HG03139 (cell line): ENCODE results near the gene IFIT1.
A peak's percentile ranks its signal among the peaks of the same experiment; 100 is the strongest.
"Not testable (repeated sequence)": the region's sequence is repeated elsewhere in the genome, so short reads cannot be mapped to it uniquely, and the experiment has no call there.

Experiments used
- ATAC-seq: cut with Tn5 transposase; IDR thresholded peaks from one replicate; pipeline ENCODE4 v1.9.1; 2021; ENCODE audit not compliant: unreplicated experiment

IFIT1 gene

DNA sequence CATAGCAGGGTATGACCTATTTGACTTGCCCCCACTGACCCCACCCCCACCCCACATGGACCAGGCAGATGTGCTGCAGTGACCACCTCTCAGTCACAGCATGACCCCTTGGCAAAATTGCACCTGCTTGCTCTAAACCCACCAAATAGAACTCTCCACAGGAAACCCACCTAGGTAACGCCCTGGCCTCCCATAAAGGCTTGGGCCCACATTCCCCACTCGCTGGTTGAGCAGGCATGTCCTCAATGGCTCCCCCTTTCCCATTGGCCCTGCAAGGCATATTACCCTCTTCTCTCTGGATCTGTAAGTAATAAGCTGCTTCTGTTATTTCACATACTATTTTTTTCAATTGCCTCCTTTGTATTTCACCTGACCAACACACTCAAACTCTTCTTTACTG is 2.7 kb downstream of the IFIT1 start:
- no peak for ATAC-seq

DNA sequence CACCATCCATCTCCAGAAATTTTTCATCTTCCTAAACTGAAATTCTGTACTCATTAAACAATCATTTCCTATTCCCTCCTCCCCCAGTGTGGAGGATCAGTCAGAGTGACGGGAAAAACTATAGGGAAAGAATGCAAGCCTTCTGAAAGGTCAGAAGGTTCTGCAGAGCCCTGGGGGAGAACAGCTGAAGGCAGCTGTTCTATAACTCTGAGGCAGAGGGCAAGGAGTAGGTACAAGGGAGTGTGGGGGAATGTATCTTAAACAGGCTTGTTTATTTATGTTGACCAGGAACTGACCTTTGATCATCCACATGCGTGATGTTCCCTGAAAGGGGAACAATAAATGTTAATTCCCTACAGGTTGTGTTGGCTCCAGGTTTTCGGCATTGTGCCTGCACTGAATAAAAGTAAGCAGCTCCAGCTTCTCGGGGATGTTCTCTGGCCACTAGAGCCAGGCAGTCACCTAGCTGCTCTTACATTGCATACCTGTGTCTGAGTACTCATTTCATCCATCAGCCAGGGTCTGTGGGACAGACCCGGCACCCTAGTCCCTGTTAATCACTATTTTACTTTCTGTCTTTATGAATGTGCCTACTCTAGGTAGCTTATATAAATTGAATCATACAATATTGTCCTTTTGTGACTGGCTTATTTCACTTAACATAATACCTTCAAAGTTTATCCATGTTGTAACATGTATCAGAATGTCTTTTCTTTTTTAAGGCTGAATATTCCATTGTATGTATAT is 5.8 kb downstream of the IFIT1 start:
- ATAC-seq = no peak

DNA sequence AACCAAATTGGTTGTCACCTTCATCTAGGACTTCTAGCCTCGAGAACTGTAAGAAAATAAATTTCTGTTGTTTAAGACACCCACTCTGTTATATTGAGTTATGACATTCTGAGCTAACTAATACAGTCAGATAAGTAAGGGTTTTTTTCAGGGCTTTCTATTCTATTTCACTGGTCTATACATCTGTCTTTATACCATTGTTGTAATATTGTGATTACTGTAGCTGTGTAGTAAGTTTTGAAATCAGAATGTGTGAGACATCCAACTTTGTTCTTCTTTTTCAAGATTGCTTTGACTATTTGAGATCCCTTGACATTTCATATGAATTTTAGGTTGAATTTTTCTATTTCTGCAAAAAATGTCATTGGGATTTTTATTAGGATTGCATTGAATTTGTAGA is 7.5 kb downstream of the IFIT1 start:
- no peak for ATAC-seq

DNA sequence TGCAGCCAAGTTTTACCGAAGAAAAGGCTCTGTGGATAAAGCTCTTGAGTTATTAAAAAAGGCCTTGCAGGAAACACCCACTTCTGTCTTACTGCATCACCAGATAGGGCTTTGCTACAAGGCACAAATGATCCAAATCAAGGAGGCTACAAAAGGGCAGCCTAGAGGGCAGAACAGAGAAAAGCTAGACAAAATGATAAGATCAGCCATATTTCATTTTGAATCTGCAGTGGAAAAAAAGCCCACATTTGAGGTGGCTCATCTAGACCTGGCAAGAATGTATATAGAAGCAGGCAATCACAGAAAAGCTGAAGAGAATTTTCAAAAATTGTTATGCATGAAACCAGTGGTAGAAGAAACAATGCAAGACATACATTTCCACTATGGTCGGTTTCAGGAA is 10.6 kb downstream of the IFIT1 start:
- ATAC-seq = no peak

DNA sequence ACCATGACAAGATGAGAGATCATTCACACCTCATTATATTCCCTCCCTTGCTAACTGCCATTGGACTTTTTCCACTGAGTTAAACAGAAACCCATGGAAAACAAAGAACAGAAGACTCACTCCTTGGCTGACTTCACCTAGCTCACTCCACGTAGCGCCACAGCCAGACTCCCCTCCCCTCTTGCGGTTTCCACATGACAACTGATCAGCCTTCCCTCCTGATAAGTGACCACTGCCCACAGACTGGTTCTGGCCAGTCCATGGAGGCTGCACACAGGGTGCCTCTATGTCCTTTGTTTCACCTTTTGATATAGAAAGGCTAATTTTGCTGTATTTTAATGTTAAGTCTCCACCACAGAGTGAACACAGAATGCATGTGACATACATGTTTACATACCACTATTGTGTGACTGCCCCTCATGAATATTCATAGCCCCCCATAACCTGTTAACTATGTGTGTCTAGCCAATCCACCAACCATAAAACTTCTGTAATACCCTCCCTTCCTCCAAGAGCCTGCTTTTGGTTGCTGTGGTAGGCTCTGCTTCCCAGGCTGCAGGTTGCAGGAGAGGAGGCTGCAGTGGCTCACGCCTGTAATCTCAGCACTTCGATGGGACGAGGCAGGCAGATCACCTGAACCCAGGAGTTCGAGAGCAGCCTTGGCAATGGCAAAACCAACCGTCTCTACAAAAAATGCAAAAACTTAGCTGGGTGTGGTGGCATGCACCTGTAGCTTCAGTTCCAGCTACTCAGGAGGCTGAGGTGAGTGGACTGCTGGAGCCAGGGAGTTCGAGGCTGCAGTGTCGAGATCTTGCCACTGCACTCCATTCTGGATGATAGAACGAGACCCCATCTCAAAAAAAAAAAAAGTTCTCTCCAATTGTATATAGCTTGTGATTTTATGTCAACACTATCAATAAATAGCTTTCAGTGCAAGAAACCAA is 12.0 kb downstream of the IFIT1 start:
- ATAC-seq = no peak

DNA sequence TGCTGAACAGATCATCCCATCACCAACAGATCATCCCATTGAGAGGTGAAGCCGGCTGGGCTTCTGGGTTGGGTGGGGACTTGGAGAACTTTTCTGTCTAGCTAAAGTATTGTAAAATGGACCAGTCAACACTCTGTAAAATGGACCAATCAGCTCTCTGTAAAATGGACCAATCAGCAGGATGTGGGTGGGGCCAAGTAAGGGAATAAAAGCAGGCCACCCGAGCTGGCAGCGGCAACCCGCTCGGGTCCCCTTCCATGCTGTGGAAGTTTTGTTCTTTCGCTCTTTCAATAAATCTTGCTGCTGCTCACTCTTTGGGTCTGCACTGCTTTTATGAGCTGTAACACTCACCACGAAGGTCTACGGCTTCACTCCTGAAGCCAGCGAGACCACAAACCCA is 13.8 kb downstream of the IFIT1 start:
- not testable (repeated sequence) for ATAC-seq

DNA sequence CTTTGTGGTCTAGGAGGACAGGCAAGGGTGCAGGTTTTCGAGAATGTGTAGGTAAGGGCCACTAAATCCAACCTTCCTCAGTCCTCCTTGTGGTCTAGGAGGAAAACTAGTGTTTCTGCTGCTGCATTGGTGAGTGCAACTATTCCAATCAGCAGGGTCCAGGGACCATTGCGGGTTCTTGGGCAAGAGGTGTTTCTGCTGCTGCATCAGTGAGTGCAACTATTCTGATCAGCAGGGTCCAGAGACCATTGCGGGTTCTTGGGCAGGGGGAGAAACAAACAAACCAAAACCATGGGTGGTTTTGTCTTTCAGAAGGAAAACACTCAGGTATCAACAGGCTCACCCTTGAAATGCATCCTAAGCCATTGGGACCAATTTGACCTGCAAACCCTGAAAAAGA is 15.4 kb downstream of the IFIT1 start:
- not testable (repeated sequence) for ATAC-seq

DNA sequence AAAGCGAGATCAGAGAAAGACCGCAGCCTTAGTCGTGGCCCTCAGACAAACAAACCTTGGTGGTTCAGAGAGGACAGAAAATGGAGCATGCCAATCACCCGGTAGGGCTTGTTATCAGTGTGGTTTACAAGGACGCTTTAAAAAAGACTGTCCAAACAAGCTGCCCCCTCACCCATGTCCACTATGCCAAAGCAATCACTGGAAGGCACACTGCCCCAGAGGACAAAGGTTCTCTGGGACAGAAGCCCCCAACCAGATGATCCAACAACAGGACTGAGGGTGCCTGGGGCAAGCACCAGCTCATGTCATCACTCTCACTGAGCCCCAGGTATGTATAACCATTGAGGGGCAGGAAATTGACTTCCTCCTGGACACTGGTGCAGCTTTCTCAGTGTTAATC is 16.9 kb downstream of the IFIT1 start:
- ATAC-seq = not testable (repeated sequence)

DNA sequence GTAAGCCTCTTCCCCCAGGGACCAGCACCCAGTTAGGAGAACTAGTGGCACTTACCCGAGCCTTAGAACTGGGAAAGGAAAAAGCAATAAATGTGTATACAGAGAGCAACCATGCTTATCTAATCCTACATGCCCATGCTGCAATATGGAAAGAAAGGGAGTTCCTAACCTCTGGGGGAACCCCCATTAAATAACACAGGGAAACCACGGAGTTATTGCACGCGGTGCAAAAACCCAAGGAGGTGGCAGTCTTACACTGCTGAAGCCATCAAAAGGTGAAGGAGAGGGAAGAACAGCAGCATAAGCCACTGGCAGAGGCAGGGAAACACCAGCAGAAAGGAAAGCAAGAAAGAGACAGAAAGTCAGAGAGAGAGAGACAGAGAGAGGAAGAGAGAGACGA is 18.1 kb downstream of the IFIT1 start:
- not testable (repeated sequence) for ATAC-seq

DNA sequence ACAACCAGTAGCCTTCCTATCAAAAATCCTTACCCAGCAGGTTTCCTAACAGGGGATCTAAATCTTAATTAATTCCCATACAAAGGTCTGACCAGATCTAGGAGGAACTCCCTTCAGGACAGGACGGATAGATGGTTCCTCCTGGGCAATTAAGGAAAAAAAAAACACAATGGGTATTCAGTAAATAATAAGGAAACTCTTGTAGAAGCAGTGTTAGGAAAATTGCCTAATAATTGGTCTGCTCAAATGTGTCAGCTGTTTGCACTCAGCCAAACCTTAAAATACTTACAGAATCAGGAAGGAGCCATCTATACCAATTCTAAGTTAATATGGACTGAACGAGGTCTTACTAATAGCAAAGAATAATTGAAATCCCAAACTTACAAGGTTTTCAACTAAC is 18.7 kb downstream of the IFIT1 start:
- not testable (repeated sequence) for ATAC-seq

DNA sequence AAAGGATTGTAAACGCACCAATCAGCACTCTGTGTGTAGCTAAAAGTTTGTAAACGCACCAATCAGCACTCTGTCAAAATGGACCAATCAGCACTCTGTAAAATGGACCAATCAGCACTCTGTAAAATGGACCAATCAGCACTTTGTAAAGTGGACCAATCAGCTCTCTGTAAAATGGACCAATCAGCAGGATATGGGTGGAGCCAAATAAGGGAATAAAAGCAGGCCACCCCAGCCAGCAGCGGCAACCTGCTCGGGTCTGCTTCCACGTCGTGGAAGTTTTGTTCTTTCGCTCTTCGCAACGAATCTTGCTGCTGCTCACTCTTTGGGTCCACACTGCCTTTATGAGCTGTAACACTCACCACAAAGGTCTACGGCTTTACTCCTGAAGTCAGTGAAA is 19.9 kb downstream of the IFIT1 start:
- not testable (repeated sequence) for ATAC-seq

DNA sequence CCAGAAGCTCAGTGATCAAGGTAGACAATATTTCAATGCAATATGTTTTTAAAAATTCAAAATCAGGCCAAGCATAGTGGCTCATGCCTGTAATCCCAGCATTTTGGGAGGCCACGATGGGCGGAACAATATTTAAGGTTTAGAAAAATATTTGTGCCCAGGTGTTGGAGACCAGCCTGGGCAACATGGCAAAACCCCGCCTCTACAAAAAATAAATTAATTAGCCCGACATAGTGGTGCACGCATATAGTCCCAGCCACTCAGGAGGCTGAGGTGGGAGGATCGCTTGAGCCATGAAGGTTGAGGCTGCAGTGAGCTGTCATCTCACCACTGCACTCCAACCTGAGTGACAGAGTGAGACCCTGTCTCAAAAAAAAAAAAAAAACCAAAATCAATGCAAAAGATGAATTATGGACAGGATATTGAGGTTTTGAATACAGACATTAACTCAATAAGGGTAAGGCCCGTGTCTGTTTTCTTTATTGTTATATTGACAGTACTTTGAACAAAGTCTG is 21.0 kb downstream of the IFIT1 start:
- no peak for ATAC-seq

DNA sequence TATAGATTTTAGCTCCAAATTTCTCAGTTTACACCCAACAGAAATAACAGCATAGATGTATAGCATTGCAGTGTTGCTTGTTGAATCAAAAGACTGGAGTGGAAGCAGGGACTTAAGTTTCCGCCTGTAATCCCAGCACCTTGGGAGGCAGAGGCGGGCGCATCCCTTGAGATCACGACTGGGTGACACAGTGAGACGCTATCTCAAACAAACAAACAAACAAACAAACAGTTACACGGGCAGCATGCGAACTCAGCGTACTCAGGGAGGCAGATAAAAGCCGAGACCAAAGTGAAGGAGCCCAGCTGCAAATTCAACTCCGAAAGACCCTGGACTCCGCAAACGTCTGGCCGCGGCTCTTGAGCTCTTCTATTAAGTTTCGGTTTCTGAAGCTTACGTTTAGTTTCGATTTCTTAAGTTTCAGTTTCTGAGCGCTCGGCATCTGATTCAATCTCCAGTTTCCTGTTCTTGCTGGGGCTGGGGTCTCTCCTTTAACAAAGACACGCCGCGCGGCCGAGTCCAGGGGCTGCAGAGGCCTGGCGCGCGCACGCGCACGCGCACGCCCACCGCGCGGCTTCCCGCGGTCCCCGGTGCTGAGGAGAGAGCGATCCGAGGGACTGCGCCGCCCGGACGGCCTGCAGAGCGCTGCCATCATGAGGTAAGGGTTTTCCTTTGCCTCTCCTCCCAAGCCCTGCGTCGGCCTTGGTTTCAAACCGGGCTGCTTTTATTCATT is 21.9 kb downstream of the IFIT1 start, which contains the start of gene IFIT5:
Gene IFIT5 (plus strand): TSS at position 423 of the 733 bp plus-strand sequence. CDS start 231 bp downstream, at position 654.
- peak; percentile 75 for ATAC-seq

DNA sequence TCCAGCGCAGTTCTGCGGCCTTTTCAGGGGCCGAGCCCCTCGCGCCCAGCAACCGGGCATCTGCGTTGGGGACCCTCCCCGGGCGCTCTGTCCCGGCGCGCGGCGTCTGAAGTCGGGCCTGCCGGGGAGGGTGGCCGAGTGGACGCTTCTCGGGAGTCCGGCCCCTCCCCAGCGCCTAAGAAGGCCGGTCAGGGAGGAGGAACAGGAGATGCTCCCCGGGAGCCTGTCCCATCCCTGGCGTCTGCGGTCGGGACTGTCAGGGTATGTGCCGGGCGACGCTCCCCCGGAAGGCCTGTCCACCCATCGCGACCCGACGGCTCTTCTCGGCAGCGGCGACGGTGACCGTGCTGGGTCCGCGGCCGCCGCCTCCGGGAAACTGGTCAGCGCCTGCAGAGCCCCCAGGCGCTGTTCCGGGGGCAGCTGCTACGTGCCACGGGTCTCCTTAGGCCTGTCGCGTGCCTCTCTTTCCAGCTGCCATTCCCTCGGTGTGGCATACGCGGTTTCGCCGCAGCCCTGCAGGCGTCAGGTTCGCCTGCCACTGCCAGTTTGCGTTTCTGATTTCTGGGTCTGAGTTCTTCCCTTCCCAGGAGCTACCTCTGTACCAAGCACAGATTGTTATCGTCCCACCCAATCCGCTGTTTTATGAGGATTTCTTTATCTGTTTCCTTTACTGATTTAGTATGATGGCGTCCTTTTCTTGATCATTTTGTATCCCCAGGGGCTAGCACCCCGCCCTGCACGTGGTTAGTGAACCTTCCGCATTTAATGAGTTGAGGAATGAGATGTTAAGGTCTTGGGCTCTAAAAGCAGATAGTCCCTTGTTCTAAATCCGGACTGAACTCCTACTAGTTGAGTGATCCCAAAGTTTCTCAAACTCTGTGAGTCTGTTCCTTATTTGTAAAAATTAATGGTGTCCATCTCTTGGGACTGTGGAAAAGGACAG is 22.7 kb downstream of the IFIT1 start:
- ATAC-seq = peak; percentile 19

DNA sequence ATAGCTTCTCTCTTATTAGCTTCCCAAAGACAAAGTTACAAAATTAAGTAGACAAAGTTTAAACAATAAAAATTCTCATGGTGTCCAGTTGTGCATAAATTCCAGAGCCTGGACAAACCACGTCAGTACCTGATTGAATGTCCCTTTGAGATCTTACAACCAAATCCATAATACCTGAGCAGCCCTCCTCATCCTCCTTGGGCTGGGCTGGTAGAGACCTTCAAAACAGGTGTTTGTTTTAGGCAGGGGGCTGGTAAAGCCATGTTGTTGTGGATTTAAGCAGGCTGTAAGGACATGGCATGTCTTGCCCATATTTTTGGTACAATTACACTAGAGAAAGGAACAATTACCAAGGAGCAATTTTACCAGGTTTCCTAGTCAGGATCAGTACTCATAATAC is 24.0 kb downstream of the IFIT1 start:
- ATAC-seq = no peak

DNA sequence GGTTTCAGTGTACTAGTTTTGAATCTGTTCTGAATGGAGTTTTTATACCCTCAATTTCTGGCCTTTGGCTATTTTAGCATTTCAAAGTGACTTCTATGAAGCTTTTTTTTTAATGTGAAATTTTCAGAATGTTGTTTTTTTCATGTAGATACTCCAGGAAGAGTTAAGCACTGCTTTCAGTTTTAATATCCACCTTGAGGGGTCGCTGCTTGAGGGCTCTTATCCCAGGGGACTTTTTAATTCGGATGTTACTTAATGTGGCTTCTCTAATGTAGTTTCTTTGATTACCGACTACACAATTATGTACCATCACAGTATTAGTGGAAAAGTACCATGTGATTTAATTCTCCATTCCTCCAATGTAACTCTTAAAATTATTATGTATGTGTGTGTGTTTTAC is 27.1 kb downstream of the IFIT1 start:
- no peak for ATAC-seq

DNA sequence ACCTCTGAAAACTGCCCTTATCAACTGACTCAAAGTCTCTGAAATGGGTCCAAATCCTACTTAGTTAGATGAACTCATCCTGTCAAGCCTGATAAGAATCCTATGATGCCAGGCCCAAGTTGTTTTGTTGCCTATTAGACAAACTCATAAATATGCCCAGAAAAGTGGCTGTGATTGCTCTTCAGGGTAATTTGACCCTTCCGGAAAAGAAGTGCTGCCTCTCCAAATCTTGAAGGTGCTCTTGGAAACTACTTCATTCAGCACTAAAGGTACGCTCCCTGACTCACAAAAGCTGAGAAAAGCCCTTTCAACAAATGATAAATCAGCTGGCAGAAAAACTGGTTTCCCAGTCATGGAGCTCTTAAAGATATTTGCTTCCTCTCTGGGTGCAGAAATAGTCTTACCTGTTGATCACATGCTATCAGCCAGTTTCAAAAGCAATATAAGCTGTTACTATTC is 28.6 kb downstream of the IFIT1 start:
- no peak for ATAC-seq

DNA sequence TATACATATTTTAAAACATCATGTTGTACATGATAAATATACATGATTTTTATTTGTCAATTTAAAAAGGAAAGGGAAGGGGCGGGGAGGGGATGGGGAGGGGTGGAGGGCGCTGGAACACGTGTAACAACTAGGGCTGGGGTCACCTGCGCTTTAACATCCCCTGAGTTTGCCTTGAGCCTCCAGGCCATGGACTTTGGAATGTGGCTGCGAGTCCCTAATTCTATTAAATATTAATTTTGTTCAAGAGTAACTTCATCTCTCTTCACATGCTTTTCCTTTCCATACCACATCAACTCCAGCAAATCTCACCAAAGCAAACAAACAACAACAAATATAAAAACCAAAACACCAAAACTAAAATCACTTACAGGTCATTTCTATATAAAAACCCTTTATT is 32.6 kb downstream of the IFIT1 start:
- no peak for ATAC-seq

DNA sequence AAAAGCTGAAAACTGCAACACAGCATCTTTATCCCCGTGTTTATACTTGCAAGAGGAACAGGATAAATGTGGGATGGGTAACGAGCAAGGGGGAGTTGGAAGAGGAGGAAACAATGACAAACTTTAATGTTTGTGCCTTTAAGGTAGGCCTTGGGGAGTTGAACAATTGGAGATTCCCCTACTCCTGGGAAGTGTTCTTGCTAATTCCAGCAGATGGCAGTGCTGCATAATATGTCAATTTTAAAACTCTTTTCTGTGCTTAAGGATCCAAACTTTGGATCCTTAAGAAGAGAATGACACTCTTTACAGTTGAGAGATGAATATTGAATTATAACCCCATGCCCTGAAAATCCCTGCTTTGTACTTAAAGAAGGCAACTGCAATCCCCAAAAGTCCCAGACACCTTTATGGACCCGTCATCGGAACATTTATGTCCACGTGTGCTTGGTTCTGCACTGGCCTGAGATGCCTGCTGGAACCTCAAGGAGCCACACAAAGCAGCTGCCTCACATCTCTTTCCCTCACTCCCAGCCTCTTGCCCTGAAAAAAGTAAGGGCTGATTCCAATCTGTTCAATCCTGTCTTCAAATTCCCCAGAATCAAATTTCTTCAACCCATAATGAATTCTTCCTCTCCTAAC is 33.9 kb downstream of the IFIT1 start:
- no peak for ATAC-seq
